ENCODE results near the gene ZNF200.

DNA sequence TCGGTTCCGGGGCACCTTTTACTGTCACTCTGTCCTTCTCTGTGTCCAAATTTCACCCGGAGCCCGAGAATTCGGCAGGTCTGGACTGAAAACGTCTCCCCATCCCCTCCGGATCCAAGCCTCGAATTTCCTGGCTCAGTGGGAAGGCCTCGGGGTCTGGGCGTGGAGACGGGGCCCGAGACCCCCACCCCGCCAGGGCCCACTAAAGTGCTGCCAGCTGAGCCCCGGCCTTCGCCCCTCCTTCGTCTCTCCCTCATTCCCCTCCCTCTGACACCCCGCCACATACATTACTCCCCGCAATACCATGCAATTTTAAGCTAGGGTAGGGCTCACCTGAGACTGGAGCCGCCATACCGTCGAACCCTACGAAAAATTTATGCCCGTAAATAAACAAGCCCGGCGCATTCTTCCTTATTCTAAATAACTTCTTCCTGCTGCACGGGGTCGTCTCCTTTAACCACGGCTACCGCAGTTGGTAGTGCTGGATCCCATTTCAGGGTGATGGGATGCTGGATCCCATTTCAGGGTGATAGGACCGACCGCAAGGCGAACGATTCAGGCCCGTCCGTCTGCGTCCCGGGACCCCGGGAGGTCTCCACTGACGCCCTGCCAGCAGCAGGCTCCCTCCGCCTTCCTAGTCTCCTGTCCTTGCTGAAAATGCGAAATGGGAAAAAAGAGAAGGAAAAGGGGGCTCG lies 51.4 kb downstream of the ZNF200 start:
- TF ChIP-seq, protein P1, sequence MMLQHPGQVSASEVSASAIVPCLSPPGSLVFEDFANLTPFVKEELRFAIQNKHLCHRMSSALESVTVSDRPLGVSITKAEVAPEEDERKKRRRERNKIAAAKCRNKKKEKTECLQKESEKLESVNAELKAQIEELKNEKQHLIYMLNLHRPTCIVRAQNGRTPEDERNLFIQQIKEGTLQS (CRISPR knock-in tag; IDR thresholded peaks at IDR 0.05): no peak
- no peak for TF ChIP-seq JUN (CRISPR knock-in tag; IDR thresholded peaks at IDR 0.05)
- no peak for TF ChIP-seq ZZZ3 (CRISPR knock-in tag; IDR thresholded peaks at IDR 0.05; ENCODE audit: borderline replicate concordance)
- no peak for TF ChIP-seq FOXA1 (IDR thresholded peaks at IDR 0.05)
- TF ChIP-seq FOXA1 (CRISPR knock-in tag; IDR thresholded peaks at IDR 0.05): no peak
- no peak for TF ChIP-seq CAMTA2 (CRISPR knock-in tag; IDR thresholded peaks at IDR 0.05; ENCODE audit: borderline replicate concordance)
- no peak for TF ChIP-seq PHF20 (CRISPR knock-in tag; IDR thresholded peaks at IDR 0.05)
- TF ChIP-seq IRF1 (CRISPR knock-in tag; IDR thresholded peaks at IDR 0.05; ENCODE audit: low read depth): no peak
- TF ChIP-seq SMC3 (IDR thresholded peaks at IDR 0.05; ENCODE audit: low read length): no peak

All from HepG2 (cell line).